Endothelial cell of umbilical vein (primary cell): Measurements from ENCODE around the gene OCEL1. TPM values are rescaled to one million over a fixed set of nuclear protein-coding genes. Genes with fewer than 3 reads are reported as not detected.

Experiments
- BruUV-seq: library from RNA; stranded (reverse); fragments of 400-500 nt; replicated peaks from 2 replicates; lab custom pipeline; 2021; lab: Mats Ljungman, UMichigan
- CTCF ChIA-PET: fragments of 300-600, 350-600 bp; sonication (Branson Sonifier 250); formaldehyde crosslinking; loops from one replicate; lab custom pipeline; 2021; ENCODE audit warnings: antibody characterized with exemption, inconsistent platforms; lab: Charles Lee
- POLR2A ChIA-PET: fragments of 300-600, 350-600 bp; sonication (Branson Sonifier 250); formaldehyde crosslinking; loops from one replicate; lab custom pipeline; 2021; ENCODE audit warnings: antibody characterized with exemption, inconsistent platforms; lab: Charles Lee
- DNase-seq: peaks from one replicate; pipeline ENCODE4 v3.0.0-alpha.2; 2011; ENCODE audit warnings: low read depth, low spot score
- FAIRE-seq: peaks from 2 replicates; lab custom pipeline; 2011; peaks lifted over from hg19 to GRCh38; lab: Jason Lieb, UNC
- H2AFZ ChIP-seq: 2 replicates; pipeline ENCODE4 v1.6.0; 2012; ENCODE audit warnings: low read depth, low read length, control low read depth, inconsistent platforms
- H3K27ac ChIP-seq: 2 replicates; pipeline ENCODE4 v1.5.1; 2011; ENCODE audit warnings: low read depth, mild to moderate bottlenecking, control low read depth, low read length, moderate library complexity; ENCODE audit not compliant: insufficient read depth
- H3K27me3 ChIP-seq, 2 experiments: 2 replicates each; pipeline versions ENCODE4 v1.6.0 to v1.6.1; 2011; ENCODE audit warnings: low read length in 2 of 2, mixed read lengths in 1 of 2; ENCODE audit not compliant: control insufficient read depth in 2 of 2, insufficient read depth in 2 of 2
- H3K36me3 ChIP-seq, 2 experiments: 2 replicates in 1 of 2; 3 replicates in 1 of 2; pipeline ENCODE4 v1.5.1; 2011; ENCODE audit warnings: low read length in 2 of 2, mild to moderate bottlenecking in 1 of 2, moderate library complexity in 1 of 2; ENCODE audit not compliant: control insufficient read depth in 2 of 2, insufficient read depth in 2 of 2; ENCODE audit errors: extremely low read depth in 1 of 2
- H3K4me1 ChIP-seq: 3 replicates; pipeline ENCODE4 v1.5.1; 2011; ENCODE audit warnings: mild to moderate bottlenecking, low read length; ENCODE audit not compliant: control insufficient read depth, insufficient read depth; ENCODE audit errors: extremely low read depth
- H3K4me2 ChIP-seq: 2 replicates; pipeline ENCODE4 v1.6.1; 2011; ENCODE audit warnings: low read length, control low read depth, mixed read lengths; ENCODE audit not compliant: insufficient read depth
- H3K4me3 ChIP-seq, 3 experiments: fragments of 200-600 bp in 1 of 3; sonication (generic), shearing (Covaris generic) in 1 of 3; replicated peaks in 1 of 3; 2 replicates each; pipeline ENCODE4 v1.5.1; 2011 to 2016; ENCODE audit warnings: control low read depth in 3 of 3, low read length in 3 of 3, mild to moderate bottlenecking in 2 of 3, inconsistent platforms in 1 of 3, low read depth in 1 of 3, moderate library complexity in 1 of 3; ENCODE audit not compliant: insufficient read depth in 1 of 3
- H3K79me2 ChIP-seq: 2 replicates; pipeline ENCODE4 v1.6.0; 2012; ENCODE audit warnings: low read length, inconsistent platforms; ENCODE audit not compliant: control insufficient read depth, insufficient read depth
- H3K9ac ChIP-seq: replicated peaks from 2 replicates; pipeline ENCODE3; 2011; ENCODE audit warnings: low read length, control low read depth; ENCODE audit not compliant: insufficient read depth; ENCODE audit errors: extremely low read depth
- H3K9me1 ChIP-seq: replicated peaks from 3 replicates; pipeline ENCODE4 v1.6.0; 2011; ENCODE audit warnings: mild to moderate bottlenecking, low read length; ENCODE audit not compliant: control insufficient read depth, insufficient read depth; ENCODE audit errors: extremely low read depth
- H3K9me3 ChIP-seq: replicated peaks from 2 replicates; pipeline ENCODE4 v1.5.1; 2012; ENCODE audit warnings: low read length, inconsistent platforms; ENCODE audit not compliant: control insufficient read depth, insufficient read depth
- H4K20me1 ChIP-seq: replicated peaks from 2 replicates; pipeline ENCODE3; 2011; ENCODE audit warnings: mild to moderate bottlenecking, low read length; ENCODE audit not compliant: control insufficient read depth, insufficient read depth; ENCODE audit errors: extremely low read depth
- EZH2 ChIP-seq: IDR thresholded peaks from 2 replicates; pipeline ENCODE4 v1.6.1; 2012; ENCODE audit warnings: borderline replicate concordance, low read depth, mild to moderate bottlenecking, moderate library complexity, low read length, inconsistent platforms; ENCODE audit not compliant: severe bottlenecking
- FOS ChIP-seq: IDR thresholded peaks from 2 replicates; pipeline ENCODE4 v1.6.1; 2011; ENCODE audit warnings: mild to moderate bottlenecking, low read length, moderate library complexity, borderline replicate concordance; ENCODE audit not compliant: insufficient read depth
- GATA2 ChIP-seq: IDR thresholded peaks from 2 replicates; pipeline ENCODE4 v1.7.0; 2011; ENCODE audit warnings: low read depth, mild to moderate bottlenecking, moderate library complexity, mixed read lengths, low read length; ENCODE audit not compliant: insufficient read length, insufficient read depth
- JUN ChIP-seq: IDR thresholded peaks from 2 replicates; pipeline ENCODE4 v1.6.1; 2011; ENCODE audit warnings: borderline replicate concordance, low read depth; ENCODE audit not compliant: insufficient read length, insufficient read depth
- MYC ChIP-seq: IDR thresholded peaks from one replicate; pipeline ENCODE4 v1.6.1; 2011; ENCODE audit warnings: mild to moderate bottlenecking, low read depth, low read length
- POLR2A ChIP-seq: IDR thresholded peaks from 2 replicates; pipeline ENCODE4 v1.6.1; 2012; ENCODE audit warnings: low read depth, mild to moderate bottlenecking, control low read depth, low read length
- POLR2AphosphoS5 ChIP-seq: IDR thresholded peaks from 2 replicates; pipeline ENCODE4 v1.6.1; 2012; ENCODE audit warnings: low read depth, mild to moderate bottlenecking, control low read depth, low read length, moderate library complexity; ENCODE audit not compliant: insufficient read depth
- dilution Hi-C: fragments of 300-500 bp; cut with MboI; formaldehyde crosslinking; loops from one replicate; pipeline ENCODE4 v1.15.0; 2019; ENCODE audit warnings: low sequenced_read_pairs; ENCODE audit not compliant: extremely low pct_ligation_motif_present
- intact Hi-C: fragments of 100-400 bp; cut with micrococcal nuclease; formaldehyde crosslinking; loops from one replicate; pipeline ENCODE4 v1.10.0; 2022
- polyA plus RNA-seq, 4 experiments: library from polyadenylated mRNA; depleted of rRNA in 3 of 4; stranded (reverse) in 3 of 4; unstranded in 1 of 4; fragments of >200 nt; gene quantifications; 2 replicates each; pipeline versions ENCODE4 v1.2.1 to v1.2.3, GENCODE V29; 2011 to 2012; ENCODE audit warnings: missing spikeins in 1 of 4
- total RNA-seq: library from RNA; stranded (reverse); gene quantifications from 2 replicates; pipeline ENCODE4 v1.2.3, GENCODE V29; 2021
- TF ChIP-seq, protein P1 (sequence below): IDR thresholded peaks from 2 replicates; pipeline ENCODE4 v1.6.1; 2011; ENCODE audit not compliant: insufficient read depth, insufficient read length
- TF ChIP-seq, protein P2 (sequence below), 2 donors: IDR thresholded peaks; 1 replicate in 1 of 2; 2 replicates in 1 of 2; pipeline ENCODE4 v1.5.1; 2011; ENCODE audit warnings: low read length in 2 of 2, mild to moderate bottlenecking in 2 of 2, moderate library complexity in 2 of 2, control low read depth in 1 of 2, inconsistent platforms in 1 of 2, low read depth in 1 of 2; ENCODE audit not compliant: insufficient read depth in 1 of 2; ENCODE audit errors: extremely low read depth in 1 of 2

OCEL1 gene
- total and polyA plus RNA-seq, 2 donors (not counting 3 experiments of a cell fraction or from before 2014, with no cell fraction given), result 7.4 to 13.0 TPM

DNA sequence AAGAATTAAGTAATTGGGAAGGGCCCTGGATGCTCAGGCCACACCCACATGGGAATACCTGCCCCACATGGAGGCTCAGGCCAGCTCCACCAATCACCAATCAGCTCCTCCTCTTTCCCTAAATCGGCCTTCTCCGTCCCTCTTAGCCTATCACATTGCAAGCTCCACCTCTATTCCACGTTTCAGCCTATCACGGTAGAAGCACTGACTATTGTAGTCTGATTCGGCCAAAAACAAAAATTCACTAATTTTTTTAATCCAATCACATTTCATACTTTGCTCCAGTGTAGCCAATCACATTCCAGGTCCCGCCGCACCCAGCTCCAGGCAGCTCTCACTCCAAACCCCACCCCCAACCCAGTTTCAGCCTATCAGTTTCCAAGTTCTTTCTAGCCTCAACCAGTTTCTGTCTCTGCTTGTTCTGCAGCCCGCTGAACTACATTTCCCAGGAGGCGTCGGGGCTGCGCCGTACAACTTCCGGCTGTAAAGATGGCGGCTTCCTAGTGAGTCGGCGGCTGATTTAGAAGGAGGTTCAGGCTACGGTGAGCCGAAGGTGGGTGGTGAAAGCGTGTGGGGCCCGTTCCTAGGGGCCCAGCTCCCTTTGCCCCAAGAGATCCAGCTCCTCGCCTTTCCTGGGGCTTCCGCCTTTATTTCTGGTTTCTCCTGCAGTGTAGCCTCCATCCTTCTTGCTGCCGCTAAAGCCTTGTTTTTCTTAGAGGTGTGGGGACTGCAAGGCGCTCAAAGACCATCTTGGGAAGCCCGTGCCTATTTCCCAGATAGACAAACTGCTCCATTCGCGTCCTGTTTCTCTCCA is 41.2 kb downstream of the OCEL1 start, which contains the start of gene BABAM1:
Gene BABAM1, plus strand, starts transcription at position 469 of the 814 bp plus-strand sequence. CDS start 1,364 bp downstream, outside the sequence.
- dilution Hi-C loops, result no loop called here
- Histone ChIP-seq H3K4me2 (peak within 1 kb of the TSS; percentile 95), H3K9me1 (no peaks in the 10 kb centered on the region), H3K36me3 (peaks cover 6 to 11% of the 10 kb centered on the region in 2 experiments), H3K4me1 (peaks cover 18% of the 10 kb centered on the region), H4K20me1 (no peaks in the 10 kb centered on the region), H3K9me3 (no peaks in the 10 kb centered on the region), H3K4me3 (peak within 1 kb of the TSS; percentile 95 to 99 (median 99)), H3K79me2 (peaks cover 14% of the 10 kb centered on the region), H2AFZ (peak within 1 kb of the TSS; percentile 41), H3K27ac (peak within 1 kb of the TSS; percentile 56), H3K9ac (peak within 1 kb of the TSS; percentile 87), H3K27me3 (no peaks in the 10 kb centered on the region)
- BruUV-seq, result TSS peak; percentile 84
- ChIA-PET CTCF (interaction anchor here (0.8 to 2.7 kb wide), 4 partner anchors 9 to 32 kb away, joined by 3 to 15 read pairs (median 6); partner anchors contain the start of gene ANKLE1), POLR2A (interaction anchor here (0.8 to 1.2 kb wide), 2 partner anchors 14 to 52 kb away, joined by 3 to 5 read pairs; partner anchors contain the start of genes ANKLE1 and USE1)
- intact Hi-C loops, result loop anchor here (1.0 to 2.0 kb wide), 4 partner anchors 15 to 370 kb away; partner anchors contain the start of gene OCEL1
- DNase-seq, result peak; percentile 99
- FAIRE-seq, result peak; percentile 99
- TF ChIP-seq GATA2 (no peak), POLR2A (peak; percentile 82), EZH2 (peak; percentile 87), FOS (no peak), JUN (no peak), MYC (no peak), POLR2AphosphoS5 (peak; percentile 89)
- TF ChIP-seq, protein P1, sequence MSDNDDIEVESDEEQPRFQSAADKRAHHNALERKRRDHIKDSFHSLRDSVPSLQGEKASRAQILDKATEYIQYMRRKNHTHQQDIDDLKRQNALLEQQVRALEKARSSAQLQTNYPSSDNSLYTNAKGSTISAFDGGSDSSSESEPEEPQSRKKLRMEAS, result no peak
- TF ChIP-seq, protein P2, sequence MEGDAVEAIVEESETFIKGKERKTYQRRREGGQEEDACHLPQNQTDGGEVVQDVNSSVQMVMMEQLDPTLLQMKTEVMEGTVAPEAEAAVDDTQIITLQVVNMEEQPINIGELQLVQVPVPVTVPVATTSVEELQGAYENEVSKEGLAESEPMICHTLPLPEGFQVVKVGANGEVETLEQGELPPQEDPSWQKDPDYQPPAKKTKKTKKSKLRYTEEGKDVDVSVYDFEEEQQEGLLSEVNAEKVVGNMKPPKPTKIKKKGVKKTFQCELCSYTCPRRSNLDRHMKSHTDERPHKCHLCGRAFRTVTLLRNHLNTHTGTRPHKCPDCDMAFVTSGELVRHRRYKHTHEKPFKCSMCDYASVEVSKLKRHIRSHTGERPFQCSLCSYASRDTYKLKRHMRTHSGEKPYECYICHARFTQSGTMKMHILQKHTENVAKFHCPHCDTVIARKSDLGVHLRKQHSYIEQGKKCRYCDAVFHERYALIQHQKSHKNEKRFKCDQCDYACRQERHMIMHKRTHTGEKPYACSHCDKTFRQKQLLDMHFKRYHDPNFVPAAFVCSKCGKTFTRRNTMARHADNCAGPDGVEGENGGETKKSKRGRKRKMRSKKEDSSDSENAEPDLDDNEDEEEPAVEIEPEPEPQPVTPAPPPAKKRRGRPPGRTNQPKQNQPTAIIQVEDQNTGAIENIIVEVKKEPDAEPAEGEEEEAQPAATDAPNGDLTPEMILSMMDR (IDR thresholded peaks at IDR 0.05; ENCODE audit: extremely low read depth in 1 of 2, insufficient read depth in 1 of 2, low read depth in 1 of 2, low read length in 2 of 2), result no peak
